ENCODE measurements around the gene PPP4R3B.
"Not testable (repeated sequence)": the region's sequence is repeated elsewhere in the genome, so short reads cannot be mapped to it uniquely, and the experiment has no call there.

Gene PPP4R3B

DNA sequence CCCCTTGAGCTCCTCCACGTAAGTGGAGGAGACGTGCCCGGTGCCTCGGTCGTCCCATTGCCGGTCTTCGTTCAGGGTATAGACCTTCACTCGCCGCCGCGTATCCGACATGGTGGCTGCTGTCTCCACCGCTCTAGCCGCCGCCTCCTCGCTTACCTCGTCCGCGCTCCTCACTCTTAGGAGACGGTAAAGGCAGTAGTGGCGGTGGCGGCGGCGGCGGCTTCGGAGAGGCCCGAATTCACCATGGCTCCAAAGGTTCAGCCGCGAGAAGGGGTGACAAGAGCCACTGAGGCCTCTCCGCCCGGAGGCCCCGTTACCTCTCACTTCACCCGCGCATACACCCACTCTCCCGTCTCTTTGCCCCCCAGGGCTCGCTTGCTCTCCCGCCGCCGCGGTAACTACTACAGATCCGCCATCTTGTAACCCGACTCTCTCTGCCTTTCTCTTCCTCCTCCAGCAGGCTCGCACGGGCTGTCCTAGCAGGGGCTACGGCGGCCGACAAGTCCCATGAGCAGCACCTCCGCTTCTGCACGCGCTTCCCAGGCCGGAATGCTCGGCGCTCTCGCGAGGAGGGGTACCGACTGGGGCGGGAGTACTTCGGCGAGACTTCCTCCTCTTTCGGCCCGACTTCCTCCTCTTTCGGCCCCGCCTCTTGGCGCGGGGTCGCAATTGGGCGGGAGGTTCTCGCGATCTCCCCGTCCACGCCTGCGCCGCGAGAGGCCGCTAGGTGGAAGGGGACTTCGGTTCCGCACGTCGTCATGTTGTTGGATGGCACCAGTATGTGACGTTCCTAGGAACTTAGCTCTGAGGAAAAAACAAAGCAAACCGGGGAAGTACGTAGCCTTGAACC lies at the start of gene PPP4R3B:
Gene PPP4R3B, minus strand, starts transcription at position 448 of the 850 bp plus-strand sequence. Its CDS starts 337 bp downstream, at position 111.
- peak; percentile 99 for DNase-seq (ENCODE audit: low spot score)

DNA sequence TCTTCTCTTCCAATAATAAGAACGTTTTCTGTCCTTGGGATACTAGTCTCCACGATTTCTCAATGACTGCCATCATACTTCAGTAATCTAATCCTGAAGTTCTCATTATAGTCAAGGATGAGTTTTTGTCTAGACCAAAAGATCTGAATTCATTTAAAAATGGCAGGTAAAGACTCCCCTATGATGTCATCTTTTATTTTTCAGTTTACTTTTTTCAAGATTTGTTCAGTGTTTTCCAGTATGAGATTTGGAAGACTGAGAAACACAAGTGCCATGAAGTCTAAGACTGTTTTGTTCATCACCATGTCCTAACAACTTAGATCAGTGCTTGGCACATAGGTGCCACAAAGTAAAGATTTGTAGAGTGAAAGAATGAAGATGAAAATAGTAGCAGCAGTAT lies 35.8 kb upstream of the PPP4R3B start:
- no peak for DNase-seq (ENCODE audit: low spot score)

DNA sequence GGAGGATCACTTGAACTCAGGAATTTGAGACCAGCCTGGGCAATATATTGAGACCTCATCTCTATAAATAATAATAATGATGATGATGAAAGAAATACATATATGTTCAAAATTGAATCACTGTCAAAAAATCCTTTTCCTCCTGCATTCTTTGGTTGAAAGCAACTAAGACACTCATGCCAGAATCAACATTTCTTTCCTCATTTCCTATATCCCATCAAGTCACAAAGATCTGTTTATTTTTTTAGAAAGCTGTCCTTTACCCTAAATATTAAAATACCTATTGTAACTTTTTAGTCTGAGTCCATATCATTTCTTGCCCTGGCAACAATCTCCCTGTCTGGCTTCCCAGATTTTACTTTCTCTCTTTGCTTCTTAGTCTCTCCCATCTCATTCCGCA lies 31.8 kb upstream of the PPP4R3B start:
- no peak for DNase-seq (ENCODE audit: low spot score)

DNA sequence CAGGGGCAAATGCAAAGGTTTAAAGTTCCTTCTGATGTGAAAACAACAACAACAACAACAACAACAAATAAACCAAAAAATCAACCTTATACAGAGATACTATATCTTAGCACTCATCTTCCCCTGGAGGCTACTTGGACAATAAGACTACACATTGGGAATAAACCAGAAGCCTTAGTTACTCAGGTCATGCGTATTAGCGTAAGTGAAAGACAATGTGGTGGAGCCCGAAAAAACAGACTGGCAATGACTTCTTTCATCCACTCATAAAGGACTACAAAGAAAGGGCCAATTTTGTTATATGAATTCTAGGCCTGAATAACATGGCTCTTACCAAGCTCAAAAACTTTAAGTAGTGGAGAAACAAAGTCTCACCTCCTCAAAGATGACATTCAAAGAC lies 19.4 kb upstream of the PPP4R3B start:
- DNase-seq (ENCODE audit: low spot score): no peak

- DNase-seq (ENCODE audit: low spot score): no peak
Measured at GRCh38 chr2:55628931-55629330, 11.5 kb upstream of the PPP4R3B start.

- no peak for DNase-seq (ENCODE audit: low spot score)
Measured at GRCh38 chr2:55627915-55628314, 10.5 kb upstream of the PPP4R3B start.

DNA sequence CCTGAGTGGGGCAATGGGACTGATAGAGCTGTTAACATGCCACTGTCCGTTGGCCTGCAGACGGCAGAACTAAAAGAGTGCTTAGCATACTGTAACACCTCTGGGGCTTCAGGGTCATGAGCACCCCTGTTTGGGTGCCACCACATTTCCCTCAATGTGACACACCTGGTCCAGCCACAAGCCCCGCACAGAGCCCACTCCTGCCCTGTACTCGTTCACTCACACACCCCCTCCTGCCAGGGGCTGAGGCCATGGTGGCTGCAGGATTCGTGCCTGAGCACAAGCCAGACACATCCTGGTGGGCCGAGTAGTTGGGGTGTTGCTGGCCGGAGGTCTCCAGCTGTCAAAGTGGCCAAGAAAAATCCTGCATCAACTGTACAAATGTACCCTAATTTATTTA lies 4.4 kb upstream of the PPP4R3B start:
- no peak for DNase-seq (ENCODE audit: low spot score)

DNA sequence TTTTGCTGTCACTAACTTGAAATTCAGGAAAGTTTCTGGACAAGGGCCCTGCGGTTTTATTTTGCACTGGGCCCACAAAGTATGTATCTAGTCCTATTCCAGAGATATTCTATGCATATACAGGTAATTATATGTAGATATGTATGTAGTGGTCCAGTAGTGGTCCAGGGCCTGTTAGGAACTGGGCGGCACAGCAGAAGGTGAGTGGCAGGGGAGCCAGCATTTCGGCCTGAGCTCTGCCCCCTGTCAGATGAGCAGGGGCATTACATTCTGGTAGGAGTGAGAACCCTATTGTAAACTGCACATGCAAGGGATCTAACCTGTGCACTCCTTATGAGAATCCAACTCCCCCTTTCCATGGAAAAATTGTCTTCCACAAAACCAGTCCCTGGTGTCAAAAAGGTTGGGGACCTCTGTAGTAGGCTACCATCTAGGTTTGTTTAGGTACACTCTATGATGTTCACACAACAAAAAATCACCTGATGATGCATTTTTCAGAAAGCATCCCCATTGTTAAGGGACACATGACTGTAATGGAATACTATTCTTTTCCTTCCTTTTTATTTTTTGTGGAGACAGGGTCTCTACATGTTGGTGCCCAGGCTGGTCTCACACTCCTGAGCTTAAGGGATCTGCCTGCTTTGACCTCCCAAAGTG lies 2.8 kb upstream of the PPP4R3B start:
- DNase-seq (ENCODE audit: low spot score): no peak

GRCh38 chr2:55618275-55619055 lies 1.0 kb upstream of the PPP4R3B start:
- DNase-seq (ENCODE audit: low spot score): peak; percentile 86

DNA sequence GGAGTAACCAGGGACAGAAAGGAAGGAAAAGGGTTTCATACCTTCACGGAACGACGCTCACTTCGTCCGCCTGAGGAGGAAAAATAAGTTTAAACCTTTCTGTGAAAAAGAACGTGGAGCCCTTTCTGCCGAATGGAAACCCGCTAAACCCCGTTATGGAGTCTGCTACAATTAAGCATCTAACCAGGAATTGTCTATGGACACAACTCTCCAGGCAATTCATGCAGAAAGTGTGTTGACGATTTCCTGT lies 528 bp upstream of the PPP4R3B start:
- no peak for DNase-seq (ENCODE audit: low spot score)

DNA sequence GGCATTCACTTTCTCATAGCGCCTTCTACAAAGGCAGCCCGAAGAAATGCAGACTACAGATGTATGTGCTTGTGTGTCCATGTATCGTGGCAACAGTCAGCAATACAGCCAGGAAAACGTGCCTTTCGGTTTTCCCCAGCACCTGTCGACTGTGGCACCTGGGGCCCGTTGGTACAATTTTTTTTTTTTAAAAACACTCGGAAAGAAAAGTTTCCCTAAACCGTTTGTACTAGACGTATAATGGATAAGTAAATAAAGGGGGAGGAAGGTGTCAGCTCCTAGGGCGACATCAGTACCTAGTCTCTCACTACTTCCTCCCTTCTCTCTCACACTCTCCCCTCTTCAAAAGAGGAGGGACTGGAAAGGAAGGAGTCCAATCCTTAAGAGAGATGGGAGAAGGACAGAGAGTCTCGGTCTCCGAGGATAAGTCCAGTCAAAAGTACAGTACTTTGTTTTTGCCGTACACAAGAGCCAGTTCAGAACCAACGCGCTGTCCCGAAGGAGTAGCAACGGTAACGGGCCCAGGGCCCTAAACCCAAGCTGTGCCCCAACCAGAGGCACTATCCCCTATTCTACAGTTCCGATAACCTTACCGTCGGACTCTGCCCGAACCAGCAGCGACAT lies 759 bp downstream of the PPP4R3B start:
- DNase-seq (ENCODE audit: low spot score): peak; percentile 15

DNA sequence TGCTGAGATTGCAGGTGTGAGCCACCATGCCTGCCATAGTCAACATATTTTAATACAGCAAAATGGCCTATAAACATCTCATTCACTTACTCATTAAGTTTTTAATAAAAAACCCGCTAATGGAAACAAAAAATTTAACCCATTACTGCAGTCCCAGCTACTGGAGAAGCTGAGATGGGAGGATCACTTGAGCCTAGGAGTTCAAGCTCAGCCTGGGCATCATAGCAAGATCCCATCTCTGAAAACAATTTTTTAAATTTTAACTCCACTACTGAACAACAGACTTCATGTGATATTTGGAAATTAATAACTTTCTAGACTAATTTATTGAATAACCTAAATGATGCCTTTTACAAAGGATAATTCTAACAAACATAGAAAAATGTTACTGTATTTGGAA lies 5.4 kb downstream of the PPP4R3B start:
- DNase-seq (ENCODE audit: low spot score): no peak

DNA sequence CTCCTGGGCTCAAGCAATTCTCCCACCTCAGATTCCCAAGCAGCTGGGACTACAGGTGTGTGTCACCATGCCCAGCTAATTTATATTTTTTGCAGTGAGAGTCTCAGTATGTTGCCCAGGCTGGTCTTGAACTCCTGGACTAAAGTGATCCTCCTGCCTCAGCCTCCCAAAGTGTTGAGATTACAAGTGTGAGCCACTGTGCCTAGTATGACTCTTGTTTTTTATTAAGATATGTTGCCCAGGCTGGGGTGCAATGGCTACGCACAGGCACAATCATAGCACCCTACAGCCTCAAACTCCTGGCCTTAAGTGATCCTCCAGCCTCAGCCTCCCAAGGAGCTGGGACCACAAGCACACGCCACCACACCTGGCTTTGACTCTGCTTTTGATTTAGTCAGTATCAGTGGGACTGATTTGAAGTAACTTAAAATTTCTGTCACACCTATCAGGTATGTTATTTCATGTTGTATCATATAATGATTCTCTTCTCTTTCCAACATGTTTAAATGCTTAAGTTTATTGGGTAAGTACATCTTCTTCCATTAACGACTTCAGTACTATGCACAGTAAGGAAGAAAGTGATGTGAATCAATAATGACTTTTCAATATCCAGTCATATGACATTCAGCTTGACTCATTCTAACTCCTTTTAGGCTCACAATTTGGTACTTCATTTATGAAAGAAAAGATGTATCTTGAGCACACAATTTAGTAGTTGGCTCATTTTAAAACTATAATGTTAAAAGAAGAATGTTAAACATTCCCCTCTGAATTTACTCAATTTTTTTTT lies 6.3 kb downstream of the PPP4R3B start:
- DNase-seq (ENCODE audit: low spot score): no peak

GRCh38 chr2:55609938-55610578 lies 7.4 kb downstream of the PPP4R3B start:
- no peak for DNase-seq (ENCODE audit: low spot score)

DNA sequence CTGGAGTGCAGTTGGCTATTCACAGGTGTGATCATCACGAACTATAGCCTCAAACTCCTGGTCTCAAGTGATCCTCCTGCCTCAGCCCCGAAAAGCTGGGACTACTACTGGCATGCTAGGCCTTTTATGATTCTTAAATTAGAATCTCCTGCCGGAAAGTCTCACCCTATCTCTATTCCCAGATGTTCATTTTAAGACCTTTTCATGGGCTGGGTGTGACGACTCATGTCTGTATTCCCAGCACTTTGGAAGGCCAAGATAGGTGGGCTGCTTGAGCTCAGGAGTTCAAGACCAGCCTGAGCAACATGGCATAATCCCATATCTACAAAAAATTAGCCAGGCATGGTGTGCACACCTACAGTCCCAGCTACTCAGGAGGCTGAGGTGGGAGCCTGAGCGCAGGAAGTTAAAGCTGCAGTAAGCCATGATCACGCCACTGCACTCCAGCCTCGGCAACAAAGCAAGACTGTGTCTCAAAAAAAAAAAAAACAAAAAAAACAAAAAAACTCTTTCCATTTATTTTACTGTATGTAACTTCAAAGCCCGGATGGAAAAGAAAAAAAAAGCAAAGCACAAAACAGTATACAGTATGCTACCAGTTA lies 8.1 kb downstream of the PPP4R3B start:
- DNase-seq (ENCODE audit: low spot score): no peak

DNA sequence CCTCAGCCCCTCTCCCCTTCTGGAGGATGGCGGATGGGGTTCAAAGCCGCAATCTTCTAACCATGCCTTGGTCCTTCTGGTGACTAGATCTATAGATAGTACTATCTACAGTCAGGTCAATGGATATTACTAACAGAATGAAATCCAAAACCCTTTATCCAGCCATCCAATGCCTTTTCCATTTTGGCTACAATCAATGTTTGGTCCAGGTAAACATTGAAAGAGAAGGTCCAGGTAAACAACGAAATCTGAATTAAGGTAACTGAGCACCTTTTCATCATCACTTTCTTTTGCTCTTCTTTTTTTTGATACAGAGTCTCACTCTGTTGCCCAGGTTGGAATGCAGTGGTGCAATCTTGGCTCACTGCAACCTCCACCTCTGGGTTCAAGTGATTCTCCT lies 9.7 kb downstream of the PPP4R3B start:
- DNase-seq (ENCODE audit: low spot score): no peak

DNA sequence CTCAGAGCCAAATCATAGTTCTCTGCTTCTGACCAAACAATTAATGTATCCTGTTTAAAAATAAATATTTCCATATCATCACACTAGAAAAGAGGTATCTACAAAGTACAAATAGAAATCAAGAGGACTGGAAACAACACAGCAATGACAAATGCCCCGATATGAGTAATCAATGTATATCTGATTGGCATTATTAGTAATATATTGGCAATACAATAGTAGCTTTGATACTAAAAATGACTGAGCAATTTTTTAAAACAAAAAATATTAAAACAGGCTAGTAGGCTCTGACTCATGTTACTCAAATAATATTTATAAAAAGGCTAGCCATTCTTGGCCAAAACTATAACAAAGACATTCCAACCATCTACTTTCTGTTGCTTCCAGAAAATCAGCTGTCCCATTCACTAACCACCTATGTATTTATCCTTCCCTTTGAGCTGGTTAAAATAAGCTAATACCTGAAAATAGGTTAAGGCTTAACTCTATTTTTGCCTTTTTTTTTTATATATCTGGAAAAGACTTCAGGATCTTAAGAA lies 13.3 kb downstream of the PPP4R3B start:
- no peak for DNase-seq (ENCODE audit: low spot score)

DNA sequence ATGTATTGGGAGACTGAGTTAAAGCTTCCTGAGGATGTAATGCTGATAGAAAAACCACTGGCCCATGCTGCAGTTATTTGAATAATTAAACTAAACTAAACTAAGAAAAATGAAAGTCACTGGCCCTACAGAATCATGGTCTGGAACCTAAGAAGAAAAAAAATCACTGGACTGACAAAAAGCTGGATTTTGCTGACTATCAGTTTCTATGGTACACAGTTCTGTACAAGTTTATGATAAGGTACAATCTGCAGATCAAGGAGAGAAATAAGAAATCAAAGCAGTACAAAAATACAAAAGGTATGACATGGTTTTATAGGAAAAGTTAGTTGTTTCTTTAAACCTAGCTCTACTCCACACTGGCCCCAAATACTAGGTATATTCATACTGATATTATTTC lies 15.6 kb downstream of the PPP4R3B start:
- no peak for DNase-seq (ENCODE audit: low spot score)

- no peak for DNase-seq (ENCODE audit: low spot score)
Measured at GRCh38 chr2:55598056-55598795, 19.2 kb downstream of the PPP4R3B start.

GRCh38 chr2:55596795-55597194 lies 20.6 kb downstream of the PPP4R3B start:
- not testable (repeated sequence) for DNase-seq (ENCODE audit: low spot score)
